Activated CD4-positive, alpha-beta T cell treated with anti-CD3 and anti-CD28 coated beads, Interleukin-2, amount 10 ng/mL, durations not matched to agents 24 days and 14 days (primary cell): ENCODE data around the gene EEF1G. TPM values are rescaled to one million over a fixed set of nuclear protein-coding genes. Genes with fewer than 3 reads are reported as not detected.
A peak's percentile ranks its signal among the peaks of the same experiment; 100 is the strongest.

Source experiments
- DNase-seq: peaks from one replicate; pipeline ENCODE4 v3.0.0; 2022
- H3K27ac Mint-ChIP-seq: one replicate; pipeline ENCODE4 v1.8.0; 2022; ENCODE audit warnings: mild to moderate bottlenecking, mixed read lengths
- H3K27me3 Mint-ChIP-seq: one replicate; pipeline ENCODE4 v1.8.0; 2022; ENCODE audit warnings: mixed read lengths
- H3K36me3 Mint-ChIP-seq: one replicate; pipeline ENCODE4 v1.8.0; 2022; ENCODE audit warnings: low read depth, mild to moderate bottlenecking, mixed read lengths
- H3K4me1 Mint-ChIP-seq: one replicate; pipeline ENCODE4 v1.8.0; 2021; ENCODE audit warnings: mixed read lengths
- H3K4me3 Mint-ChIP-seq: one replicate; pipeline ENCODE4 v1.8.0; 2022; ENCODE audit warnings: mild to moderate bottlenecking, moderate library complexity, mixed read lengths
- H3K9me3 Mint-ChIP-seq: one replicate; pipeline ENCODE4 v1.8.0; 2021; ENCODE audit warnings: mixed read lengths
- intact Hi-C: fragments of 100-400 bp; cut with micrococcal nuclease; formaldehyde crosslinking; loops from one replicate; pipeline ENCODE4 v1.15.1; 2023
- total RNA-seq: library from RNA; stranded (reverse); gene quantifications from 2 replicates; pipeline ENCODE4 v1.2.3, GENCODE V29; 2022

The EEF1G gene
- total RNA-seq, 1 donor from 2014 or later = 1,271 TPM

DNA sequence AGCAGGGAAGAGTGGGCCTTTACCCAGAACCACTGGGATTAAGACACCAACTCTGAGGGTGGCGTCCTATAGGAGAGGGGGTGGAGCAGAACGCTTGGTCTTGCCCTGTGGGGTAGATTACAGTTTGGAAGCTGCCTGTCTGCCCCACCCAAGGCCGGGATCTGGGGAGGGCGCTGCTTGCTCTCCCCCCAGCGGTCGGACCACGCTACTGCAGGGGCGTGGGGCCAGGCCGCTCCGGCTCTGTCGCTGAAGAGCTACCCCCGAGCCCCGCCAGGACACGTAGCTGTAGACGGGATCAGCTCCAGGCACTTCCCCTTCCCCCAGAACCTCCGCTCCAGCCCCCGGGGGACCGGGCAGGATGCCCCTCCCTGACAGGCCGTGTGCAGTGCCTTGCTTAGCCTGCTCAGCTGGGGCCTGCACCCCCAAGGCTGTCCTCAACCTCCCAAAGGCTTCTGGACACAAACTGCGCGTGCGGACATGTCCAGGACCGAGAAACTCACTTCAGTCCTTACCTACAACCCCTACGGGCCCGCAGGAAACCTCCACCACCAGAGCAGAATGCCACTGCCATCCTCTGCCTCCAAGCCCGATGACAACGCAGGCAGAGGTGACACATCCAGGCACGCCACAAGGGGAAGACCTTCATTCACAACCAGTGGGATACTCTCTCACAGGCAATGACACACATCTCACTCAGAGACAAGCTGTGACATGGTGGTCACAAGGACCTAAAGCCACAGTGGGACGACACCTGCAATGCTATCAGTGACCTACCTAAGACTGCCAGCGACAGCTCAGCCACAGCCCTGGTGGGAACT is 30.7 kb downstream of the EEF1G start:
- Mint-ChIP-seq H3K4me1 (peaks cover 68% of the 10 kb centered on the region), H3K27me3 (peaks cover 5% of the 10 kb centered on the region), H3K27ac (peak overlapping the region; percentile 95), H3K4me3 (peak overlapping the region; percentile 99), H3K36me3 (peaks cover 5% of the 10 kb centered on the region), H3K9me3 (no peaks in the 10 kb centered on the region)
- DNase-seq = peak; percentile 94
- intact Hi-C loops = loop anchor here (1.0 to 5.0 kb wide), 4 partner anchors 17 to 571 kb away; no protein-coding TSS in a partner anchor

- H3K9me3 Mint-ChIP-seq = no peaks in the 10 kb centered on the region
- H3K4me1 Mint-ChIP-seq = peaks cover 61% of the 10 kb centered on the region
- peak overlapping the region; percentile 95 for H3K27ac Mint-ChIP-seq
- no peak for DNase-seq
- no peaks in the 10 kb centered on the region for H3K27me3 Mint-ChIP-seq
- H3K36me3 Mint-ChIP-seq = peaks cover 7% of the 10 kb centered on the region
- intact Hi-C loops = loop anchor here (1.0 to 5.0 kb wide), 4 partner anchors 18 to 570 kb away; no protein-coding TSS in a partner anchor
- H3K4me3 Mint-ChIP-seq = peak overlapping the region; percentile 99
These were observed 31.5 kb downstream of the EEF1G start for GRCh38 chr11:62542111-62542745.

DNA sequence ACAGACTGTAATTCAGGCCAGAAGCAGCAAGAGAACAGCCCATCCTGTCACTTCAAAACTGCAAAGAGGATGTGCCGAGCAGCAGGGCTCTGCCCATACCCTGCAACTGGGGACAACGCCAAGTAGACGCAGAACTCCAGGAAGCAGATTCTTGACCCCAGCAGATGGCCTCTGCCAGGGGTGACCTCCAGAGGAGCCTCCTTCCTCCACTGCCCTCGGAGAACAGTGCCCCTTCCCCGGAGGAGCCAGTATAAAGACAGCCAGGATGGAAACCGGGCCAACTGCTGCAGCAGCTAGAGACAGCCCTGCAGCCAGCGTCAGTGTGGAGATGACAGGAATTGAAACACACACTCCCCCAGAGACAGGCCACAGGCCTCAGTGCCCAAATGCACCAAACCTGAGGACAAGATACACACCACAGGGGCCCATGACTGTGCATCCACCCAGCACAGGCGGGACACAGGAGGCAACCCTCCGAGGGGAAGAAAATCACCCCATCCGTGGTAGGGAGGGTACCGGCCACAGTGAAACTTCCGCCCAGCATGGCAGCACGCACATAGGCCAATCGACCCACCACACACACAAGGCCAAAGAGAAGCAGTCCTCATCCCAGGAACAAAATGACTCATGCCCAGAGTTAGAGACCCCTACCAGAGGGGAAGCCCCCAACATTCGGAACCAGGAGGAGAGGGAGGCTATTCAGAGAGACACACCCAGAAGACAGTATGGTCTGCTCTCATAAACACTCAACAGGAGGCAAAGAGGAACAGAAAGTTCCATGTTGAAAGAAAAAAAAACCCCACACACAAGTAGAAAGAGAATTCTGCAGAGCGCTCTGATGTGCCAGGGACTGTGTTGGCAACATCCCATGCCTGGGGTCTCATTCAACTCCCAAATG is 32.6 kb downstream of the EEF1G start:
- H3K4me1 Mint-ChIP-seq = peaks cover 61% of the 10 kb centered on the region
- peak; percentile 65 for DNase-seq
- H3K36me3 Mint-ChIP-seq = peaks cover 11% of the 10 kb centered on the region
- intact Hi-C loops = loop anchor here (5.0 kb wide), 3 partner anchors 34 to 569 kb away; no protein-coding TSS in a partner anchor
- no peaks in the 10 kb centered on the region for H3K27me3 Mint-ChIP-seq
- H3K4me3 Mint-ChIP-seq = peak overlapping the region; percentile 67
- peak overlapping the region; percentile 86 for H3K27ac Mint-ChIP-seq
- no peaks in the 10 kb centered on the region for H3K9me3 Mint-ChIP-seq

DNA sequence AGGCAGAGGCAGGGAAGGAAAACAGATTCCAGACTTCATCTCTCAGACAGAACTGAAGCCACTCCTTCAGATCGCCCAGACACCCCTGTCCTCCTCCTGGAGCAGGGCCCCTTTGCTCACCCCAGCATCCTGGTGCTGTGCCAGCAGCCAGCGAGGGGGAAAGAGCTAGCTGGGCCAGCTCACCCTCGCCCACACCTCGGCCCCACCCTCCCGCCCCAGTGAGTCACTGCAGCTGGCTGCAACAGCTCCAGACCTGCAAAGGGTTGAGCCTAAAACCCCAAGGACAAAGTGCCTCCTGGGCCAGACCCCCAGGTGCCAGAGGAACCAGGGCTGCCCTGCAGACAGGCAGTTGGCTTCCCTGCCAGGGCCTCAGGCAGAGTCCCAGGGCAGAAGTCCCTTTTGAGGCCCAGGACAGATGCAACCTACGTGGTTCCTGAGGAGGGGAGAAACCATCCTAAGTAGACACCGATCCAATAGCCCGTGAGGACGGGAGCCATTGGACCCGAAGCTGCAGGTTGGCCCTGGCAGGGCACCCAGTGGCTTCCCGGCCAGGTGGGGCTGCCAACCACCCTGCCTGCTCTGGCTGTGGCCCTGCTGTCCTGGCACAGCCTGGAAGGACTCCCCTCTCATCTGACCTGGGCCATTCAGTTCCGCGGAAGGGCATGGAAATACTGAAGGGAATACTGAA is 34.3 kb downstream of the EEF1G start:
- Mint-ChIP-seq H3K27ac (peak overlapping the region; percentile 56), H3K9me3 (no peaks in the 10 kb centered on the region), H3K36me3 (peaks cover 15% of the 10 kb centered on the region), H3K4me3 (peak overlapping the region; percentile 12), H3K4me1 (peaks cover 57% of the 10 kb centered on the region), H3K27me3 (no peaks in the 10 kb centered on the region)
- intact Hi-C loops = loop anchor here (1.0 kb wide), 1 partner anchor 115 kb away; no protein-coding TSS in a partner anchor
- peak; percentile 68 for DNase-seq

- Mint-ChIP-seq H3K27me3 (no peaks in the 10 kb centered on the region), H3K27ac (peak overlapping the region; percentile 56), H3K4me1 (peaks cover 50% of the 10 kb centered on the region), H3K4me3 (peak overlapping the region; percentile 12), H3K36me3 (peaks cover 20% of the 10 kb centered on the region), H3K9me3 (no peaks in the 10 kb centered on the region)
- no peak for DNase-seq
- intact Hi-C loops = loop anchor here (1.0 kb wide), 1 partner anchor 114 kb away; no protein-coding TSS in a partner anchor
These were observed 35.0 kb downstream of the EEF1G start for GRCh38 chr11:62538470-62539237.

DNA sequence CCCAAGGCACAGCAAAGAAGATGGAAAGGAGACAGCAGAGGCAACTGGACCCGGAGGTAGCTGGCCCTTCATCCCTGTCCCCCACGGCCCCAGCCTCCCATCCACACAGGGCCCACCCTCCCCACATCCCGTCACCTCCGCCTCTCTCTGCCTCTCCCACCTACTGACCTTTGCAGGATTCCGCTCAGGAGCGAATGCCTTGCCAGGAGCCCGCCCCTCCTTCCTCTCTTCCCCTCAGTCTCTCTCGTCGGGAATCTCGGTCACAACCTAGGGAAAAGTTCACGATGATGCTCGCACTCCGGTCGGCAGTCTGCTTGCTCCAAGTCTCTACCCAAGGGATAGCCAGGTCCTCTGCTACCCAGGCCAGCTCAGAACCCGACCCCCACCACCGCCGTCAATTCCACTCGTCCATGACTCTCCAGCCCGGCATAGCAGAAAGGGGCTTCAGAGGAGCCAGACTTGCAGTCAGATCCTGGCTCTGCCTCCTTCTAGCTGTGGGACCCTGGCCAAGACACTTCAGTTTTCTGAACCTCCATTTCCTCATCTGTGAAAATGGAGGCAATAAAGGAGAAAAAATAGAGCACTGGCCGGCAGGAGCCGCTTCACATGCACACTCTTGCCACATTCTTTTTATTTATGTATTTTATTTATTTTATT is 37.3 kb downstream of the EEF1G start:
- no peaks in the 10 kb centered on the region for H3K9me3 Mint-ChIP-seq
- no peaks in the 10 kb centered on the region for H3K27me3 Mint-ChIP-seq
- intact Hi-C loops = no loop called here
- no peak for DNase-seq
- H3K4me3 Mint-ChIP-seq = no peak overlapping the region
- H3K27ac Mint-ChIP-seq = no peak overlapping the region
- peaks cover 38% of the 10 kb centered on the region for H3K36me3 Mint-ChIP-seq
- H3K4me1 Mint-ChIP-seq = peaks cover 28% of the 10 kb centered on the region

GRCh38 chr11:62535802-62536201 is 37.9 kb downstream of the EEF1G start:
- no peak for DNase-seq
- H3K4me1 Mint-ChIP-seq = peaks cover 21% of the 10 kb centered on the region
- no peak overlapping the region for H3K4me3 Mint-ChIP-seq
- H3K27ac Mint-ChIP-seq = no peak overlapping the region
- H3K9me3 Mint-ChIP-seq = no peaks in the 10 kb centered on the region
- no peaks in the 10 kb centered on the region for H3K27me3 Mint-ChIP-seq
- peaks cover 42% of the 10 kb centered on the region for H3K36me3 Mint-ChIP-seq
- intact Hi-C loops = no loop called here

DNA sequence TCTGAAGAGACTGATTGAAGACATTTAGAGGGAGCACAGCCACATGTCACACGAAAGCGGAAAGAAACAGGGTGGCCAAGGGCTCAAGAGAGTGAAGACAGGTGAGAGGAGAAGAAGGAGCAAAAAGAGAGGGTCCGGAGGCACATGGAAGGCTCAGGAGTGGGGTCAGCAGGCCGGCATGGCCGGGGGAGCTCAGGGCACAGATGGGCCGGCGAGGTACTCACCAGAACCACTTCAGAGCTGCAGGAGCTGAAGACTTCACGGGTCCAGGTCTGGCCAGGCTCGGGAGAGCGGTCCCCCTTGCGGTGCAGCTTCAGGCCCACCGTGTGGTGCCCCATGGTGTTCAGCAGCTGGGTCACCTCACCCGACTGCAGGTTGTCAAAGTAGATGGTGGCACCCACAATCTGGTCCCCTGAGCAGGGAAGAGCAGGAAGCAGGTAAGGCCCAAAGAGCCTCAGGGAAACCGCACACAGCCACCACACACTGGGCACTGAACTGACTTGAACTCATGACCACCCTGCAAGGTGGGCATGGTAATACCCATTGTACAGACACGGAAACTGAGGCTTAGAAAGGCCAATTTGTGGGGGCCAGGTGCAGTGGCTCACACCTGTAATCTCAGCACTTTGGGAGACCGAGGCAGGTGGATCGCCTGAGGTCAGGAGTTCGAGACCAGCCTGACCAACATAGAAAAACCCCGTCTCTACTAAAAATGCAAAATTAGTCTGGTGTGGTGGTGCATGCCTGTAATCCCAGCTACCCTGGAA is 38.7 kb downstream of the EEF1G start:
- Mint-ChIP-seq H3K27me3 (no peaks in the 10 kb centered on the region), H3K4me3 (no peak overlapping the region), H3K27ac (peak overlapping the region; percentile 39), H3K4me1 (peaks cover 16% of the 10 kb centered on the region), H3K36me3 (peaks cover 49% of the 10 kb centered on the region), H3K9me3 (no peaks in the 10 kb centered on the region)
- no peak for DNase-seq
- intact Hi-C loops = no loop called here

DNA sequence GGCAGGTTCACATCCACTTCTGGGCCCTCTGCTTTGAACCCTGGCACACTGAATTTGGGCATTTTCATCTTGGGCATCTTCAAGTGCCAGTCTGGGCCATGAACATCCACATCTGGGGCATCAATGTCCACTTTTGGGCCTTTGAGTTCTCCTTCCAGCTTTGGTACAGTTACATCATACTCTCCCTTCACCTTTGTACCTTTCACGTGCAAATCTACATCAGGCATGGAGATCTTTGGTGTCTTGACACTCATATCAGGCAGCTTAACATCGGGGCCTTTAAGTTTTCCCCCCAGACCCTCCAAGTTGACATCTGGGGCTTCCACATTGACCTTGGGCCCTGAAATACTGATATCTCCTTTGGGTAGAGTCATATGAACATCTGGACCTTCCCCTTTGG is 41.6 kb downstream of the EEF1G start:
- peaks cover 5% of the 10 kb centered on the region for H3K4me1 Mint-ChIP-seq
- no peak overlapping the region for H3K4me3 Mint-ChIP-seq
- H3K27me3 Mint-ChIP-seq = no peaks in the 10 kb centered on the region
- H3K9me3 Mint-ChIP-seq = no peaks in the 10 kb centered on the region
- peak overlapping the region; percentile 1 for H3K27ac Mint-ChIP-seq
- DNase-seq = no peak
- intact Hi-C loops = no loop called here
- peaks cover 76% of the 10 kb centered on the region for H3K36me3 Mint-ChIP-seq

- Mint-ChIP-seq H3K36me3 (peaks cover 46% of the 10 kb centered on the region), H3K4me3 (no peak overlapping the region), H3K4me1 (peaks cover 2% of the 10 kb centered on the region), H3K27ac (no peak overlapping the region), H3K9me3 (no peaks in the 10 kb centered on the region), H3K27me3 (no peaks in the 10 kb centered on the region)
- intact Hi-C loops = no loop called here
- DNase-seq = no peak
These were observed 56.8 kb downstream of the EEF1G start for GRCh38 chr11:62516736-62517371.

- Mint-ChIP-seq H3K4me1 (peaks cover 2% of the 10 kb centered on the region), H3K36me3 (peaks cover 32% of the 10 kb centered on the region), H3K4me3 (no peak overlapping the region), H3K27me3 (no peaks in the 10 kb centered on the region), H3K9me3 (no peaks in the 10 kb centered on the region), H3K27ac (no peak overlapping the region)
- intact Hi-C loops = no loop called here
- DNase-seq = no peak
These were observed 59.5 kb downstream of the EEF1G start for GRCh38 chr11:62514151-62514550.
